Ovary (tissue), 3 donors: ENCODE measurements around the gene CFAP251.

Experiments used
- CTCF ChIP-seq, 3 donors: fragments of 450-650 bp in 2 of 3; fragments of 200-600 bp in 1 of 3; IDR thresholded peaks; one replicate each; pipeline versions ENCODE4 v1.5.1 to v1.8.0; 2016 to 2022; ENCODE audit warnings: antibody characterized with exemption in 3 of 3, mild to moderate bottlenecking in 1 of 3
- EP300 ChIP-seq: sonication (generic); formaldehyde crosslinking; IDR thresholded peaks from one replicate; pipeline ENCODE4 v1.6.1; 2017; ENCODE audit warnings: antibody characterized with exemption
- POLR2A ChIP-seq: fragments of 450-650 bp; IDR thresholded peaks from one replicate; pipeline ENCODE4 v1.6.1; 2017; ENCODE audit warnings: antibody characterized with exemption, mild to moderate bottlenecking, moderate library complexity
- donor health status: DM: no; HTN: no; CAD: no.

- TF ChIP-seq CTCF (IDR thresholded peaks at IDR 0.05) (no peak), POLR2A (no peak), EP300 (no peak)
Measured at GRCh38 chr12:122052285-122052684, 133.9 kb downstream of the CFAP251 start.
